Nucleus accumbens (tissue), 56 donors: ENCODE results near the gene SSX5.
"Not testable (repeated sequence)": the region's sequence is repeated elsewhere in the genome, so short reads cannot be mapped to it uniquely, and the experiment has no call there.

ENCODE experiments used
- DNase-seq, 56 donors: peaks; one replicate each; lab custom pipeline; 2025; lab: John Stamatoyannopoulos, UW

Gene SSX5, protein sequence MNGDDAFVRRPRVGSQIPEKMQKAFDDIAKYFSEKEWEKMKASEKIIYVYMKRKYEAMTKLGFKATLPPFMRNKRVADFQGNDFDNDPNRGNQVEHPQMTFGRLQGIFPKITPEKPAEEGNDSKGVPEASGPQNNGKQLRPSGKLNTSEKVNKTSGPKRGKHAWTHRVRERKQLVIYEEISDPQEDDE

DNA sequence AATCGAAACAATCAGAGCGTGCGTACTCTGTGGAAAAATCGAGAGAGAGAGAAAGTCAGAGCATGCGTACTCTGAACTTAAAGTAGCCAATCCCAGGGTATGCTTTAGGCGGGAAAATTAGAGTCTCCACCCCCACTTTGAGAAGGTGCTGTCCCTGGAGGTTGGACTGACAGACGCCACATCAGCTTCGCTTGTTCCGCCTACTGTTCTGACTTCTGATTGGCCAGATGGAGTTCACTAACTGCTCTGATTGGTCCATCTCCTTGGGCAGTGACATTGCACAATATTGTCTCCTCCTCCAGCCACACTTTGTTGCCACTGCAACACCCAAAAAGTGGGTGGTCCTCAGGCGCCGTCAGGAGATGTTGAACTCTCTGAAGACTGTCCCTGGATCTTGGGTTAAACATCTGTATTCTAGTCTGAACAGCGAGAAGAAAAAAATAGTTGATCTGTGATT lies at the start of gene SSX5:
Gene SSX5, minus strand, starts transcription at position 51 of the 457 bp plus-strand sequence. CDS start 1,437 bp downstream, outside the sequence.
- no peak for DNase-seq

DNA sequence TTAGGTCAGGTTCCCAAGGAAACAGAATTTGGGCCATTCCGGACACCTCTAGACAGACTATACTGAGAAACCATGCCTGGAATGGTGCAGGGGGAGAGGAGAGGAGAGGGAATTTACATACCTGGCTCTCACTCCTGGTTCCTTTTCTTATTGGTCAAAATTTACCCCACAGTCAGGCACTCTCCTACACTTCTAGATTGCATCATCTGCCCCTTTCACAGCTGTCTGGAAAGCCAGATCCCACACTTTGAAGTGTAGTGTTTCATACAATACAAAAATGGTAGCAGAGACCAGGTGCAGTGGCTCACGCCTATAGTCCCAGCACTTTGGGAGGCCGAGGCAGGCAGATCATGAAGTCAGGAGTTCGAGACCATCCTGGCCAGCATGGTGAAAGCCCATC lies 27.6 kb upstream of the SSX5 start:
- DNase-seq = not testable (repeated sequence)

DNA sequence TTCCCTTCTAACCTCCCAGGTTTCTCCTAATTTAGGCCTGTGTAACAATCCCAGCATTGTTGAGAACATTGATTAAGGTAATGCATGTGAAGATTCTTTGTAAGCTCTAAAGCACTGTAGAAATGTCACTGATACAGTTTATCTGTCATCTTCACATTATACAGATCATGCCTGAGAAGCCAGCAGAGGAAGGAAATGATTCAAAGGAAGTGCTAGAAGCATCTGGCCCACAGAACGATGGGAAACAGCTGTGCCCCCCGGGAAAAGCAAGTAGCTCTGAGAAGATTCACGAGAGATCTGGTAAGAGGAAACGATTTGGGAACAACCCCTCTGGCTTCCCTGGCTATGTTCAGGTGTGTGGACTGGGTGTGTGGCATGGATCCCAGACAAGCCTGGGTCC lies 17.7 kb upstream of the SSX5 start:
- DNase-seq = not testable (repeated sequence)

DNA sequence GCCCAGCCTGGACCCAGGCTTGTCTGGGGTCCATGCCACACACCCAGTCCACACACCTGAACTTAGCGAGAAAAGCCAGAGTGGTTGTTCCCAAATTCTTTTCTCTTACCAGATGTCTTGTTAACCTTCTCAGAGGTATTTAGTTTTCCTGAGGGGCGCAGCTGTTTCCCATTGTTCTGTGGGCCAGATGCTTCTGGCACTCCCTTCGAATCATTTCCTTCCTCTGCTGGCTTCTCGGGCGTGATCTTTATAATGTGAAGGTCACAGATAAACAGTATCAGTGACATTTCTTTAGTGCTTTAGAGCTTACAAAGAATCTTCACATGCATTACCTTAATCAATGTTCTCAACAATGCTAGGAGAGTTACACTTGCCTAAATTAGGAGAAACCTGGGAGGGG lies 6.6 kb downstream of the SSX5 start:
- not testable (repeated sequence) for DNase-seq

DNA sequence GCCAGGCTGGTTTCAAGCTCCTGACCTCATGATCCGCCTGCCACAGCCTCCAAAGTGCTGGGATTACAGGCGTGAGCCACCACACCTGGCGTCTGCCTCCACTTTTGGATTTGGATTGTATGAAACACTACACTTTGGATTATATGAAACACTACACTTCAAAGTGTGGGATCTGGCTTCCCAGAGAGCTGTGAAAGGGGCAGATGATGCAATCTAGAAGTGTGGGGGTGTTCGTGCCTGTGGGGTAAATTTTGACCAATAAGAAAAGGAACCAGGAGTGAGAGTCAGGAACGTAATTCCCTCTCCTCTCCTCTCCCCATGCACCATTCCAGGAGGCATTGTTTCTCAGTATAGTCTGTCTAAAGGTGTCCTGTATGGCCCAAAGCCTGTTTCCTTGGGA lies 14.7 kb downstream of the SSX5 start:
- DNase-seq = not testable (repeated sequence)

DNA sequence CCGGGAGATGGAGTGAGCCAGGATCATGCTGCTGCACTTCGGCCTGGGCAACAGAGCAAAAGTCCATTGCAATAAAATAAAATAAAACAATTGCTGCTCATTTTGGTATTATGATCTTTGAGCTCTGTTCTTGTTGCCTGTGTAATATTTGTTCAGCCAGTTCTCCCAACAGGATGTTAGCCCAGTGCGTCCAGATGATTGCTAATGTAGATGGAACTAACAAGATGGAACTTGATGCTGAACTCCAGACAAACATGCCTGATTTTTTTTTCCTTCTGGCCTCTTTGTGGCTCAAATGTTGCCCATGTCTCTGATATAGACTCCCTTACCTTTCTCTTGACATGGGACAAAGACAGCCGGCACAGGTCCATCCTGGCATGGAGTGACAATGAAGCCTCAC lies 15.8 kb downstream of the SSX5 start:
- DNase-seq = no peak

DNA sequence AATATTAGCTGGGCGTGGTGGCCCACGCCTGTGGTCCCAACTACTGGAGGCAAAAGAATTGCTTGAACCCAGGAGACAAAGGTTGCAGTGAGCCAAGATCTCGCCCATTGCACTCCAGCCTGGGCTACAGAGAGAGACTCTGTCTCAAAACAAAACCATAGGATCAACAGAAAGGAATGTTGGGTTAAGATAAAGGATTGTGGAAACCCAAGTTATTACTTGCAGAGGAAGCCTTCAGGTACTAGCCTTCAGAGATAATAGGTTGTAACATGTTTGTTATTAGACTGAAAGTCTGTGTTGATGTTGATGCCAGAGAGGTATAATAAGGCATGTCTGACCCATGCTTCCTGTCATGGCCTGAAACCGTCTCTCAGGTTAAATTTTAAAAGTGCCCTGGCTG lies 16.9 kb downstream of the SSX5 start:
- no peak for DNase-seq

DNA sequence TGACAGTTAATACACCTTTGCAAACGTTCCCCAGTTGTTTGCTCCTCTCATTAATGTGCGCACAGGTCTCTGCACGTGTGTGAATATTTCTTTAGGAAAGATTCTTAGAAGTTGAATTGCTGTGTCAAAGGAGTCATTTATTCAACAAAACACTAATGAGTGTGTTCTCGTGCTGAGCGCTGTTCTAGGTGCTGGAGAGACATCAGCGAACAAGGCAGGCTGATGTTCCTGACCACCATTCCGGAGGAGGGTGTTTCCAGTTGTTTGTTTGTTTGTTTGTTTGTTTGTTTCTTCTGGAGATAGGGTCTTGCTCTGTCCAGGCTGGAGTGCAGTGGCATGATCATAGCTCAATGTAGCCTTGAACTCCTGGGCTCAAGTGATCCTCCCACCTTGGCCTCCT lies 30.3 kb downstream of the SSX5 start:
- DNase-seq = not testable (repeated sequence)

DNA sequence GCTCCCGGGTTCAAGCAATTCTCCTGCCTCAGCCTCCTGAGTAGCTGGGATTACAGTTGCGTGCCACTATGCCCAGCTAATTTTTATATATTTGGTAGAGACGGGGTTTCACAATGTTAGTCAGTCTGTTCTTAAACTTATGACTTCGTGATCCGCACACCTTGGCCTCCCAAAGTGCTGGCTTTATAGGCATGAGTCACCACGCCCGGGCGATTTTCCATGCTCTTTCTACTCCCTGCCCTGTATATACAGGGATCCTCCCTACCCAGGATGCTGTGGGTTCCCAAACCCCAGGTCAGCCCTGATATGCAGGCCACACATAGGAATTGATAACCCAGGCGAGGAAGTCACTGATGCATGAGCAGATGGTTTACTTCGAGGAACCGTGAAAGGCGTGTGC lies 31.4 kb downstream of the SSX5 start:
- DNase-seq = no peak

DNA sequence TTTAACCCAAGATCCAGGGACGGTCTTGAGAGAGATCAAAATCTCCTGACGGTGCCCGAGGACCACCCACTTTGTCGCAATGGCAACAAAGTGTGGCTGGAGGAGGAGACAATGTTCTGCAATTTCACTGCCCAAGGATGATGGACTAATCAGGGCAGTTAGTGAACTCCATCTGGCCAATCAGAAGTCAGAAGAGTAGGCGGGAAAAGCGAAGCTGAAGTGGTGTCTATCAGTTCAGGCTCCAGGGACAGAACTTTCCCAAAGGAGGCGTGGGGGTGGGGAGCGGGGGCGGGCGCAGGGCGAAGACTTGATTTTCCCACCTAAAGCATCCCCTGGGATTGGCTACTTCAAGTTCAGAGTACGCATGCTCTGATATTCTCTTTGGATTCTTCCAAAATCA lies 40.6 kb downstream of the SSX5 start:
- no peak for DNase-seq

DNA sequence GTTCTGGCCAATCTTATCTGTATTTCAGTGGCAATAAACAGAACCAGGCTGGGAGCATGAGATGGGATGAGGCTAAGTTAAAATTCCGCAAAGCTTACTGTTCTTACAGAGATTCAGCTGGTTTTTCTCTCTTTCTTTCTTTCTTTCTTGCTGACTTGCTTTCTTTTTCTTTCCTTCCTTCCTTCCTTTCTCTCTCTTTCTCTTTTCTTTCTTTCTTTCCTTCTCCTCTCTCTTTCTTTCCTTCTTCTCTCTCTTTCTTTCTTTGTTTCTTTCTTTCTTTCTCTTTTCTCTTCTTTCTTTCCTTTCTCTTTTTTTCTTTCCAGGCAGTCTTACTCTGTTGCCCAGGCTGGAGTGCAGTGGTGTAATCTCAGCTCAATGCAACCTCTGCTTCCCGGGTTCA lies 41.8 kb downstream of the SSX5 start:
- DNase-seq = no peak

DNA sequence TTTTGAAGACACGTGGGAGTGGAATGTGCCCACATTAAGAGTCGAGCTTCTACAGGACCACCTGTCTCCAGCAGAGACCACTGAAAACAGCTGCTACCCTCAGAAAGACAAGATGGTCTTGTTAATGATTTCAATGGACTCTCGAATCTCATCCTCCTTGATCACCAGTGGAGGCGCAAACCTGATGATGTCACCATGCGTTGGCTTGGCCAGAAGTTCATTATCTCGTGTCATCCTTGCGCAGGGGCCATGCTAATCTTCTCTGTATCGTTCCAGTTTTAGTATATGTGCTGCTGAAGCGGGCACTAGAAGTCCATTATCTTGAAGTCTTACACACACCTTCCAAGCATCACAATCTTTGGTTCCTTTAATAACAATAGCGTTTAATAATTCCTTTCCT lies 42.8 kb downstream of the SSX5 start:
- no peak for DNase-seq

DNA sequence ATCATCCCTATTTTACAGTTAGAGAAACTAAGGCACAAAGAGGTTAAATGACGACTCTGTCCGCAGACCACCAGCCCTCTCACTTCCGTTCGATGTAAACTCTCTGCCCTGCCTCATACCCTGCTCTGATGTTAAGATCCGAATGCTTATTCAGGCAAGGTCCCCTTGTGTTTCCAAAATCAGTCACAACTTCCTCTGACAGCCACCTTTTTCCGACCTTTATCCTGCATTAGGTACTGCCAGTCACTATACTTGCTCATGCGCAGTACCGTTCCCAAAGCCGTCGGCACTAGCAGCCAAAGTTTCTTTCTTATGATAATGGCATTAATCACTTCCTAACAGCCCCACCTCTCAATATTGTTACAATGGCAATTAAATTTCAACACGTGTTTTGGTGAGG lies 53.9 kb downstream of the SSX5 start:
- not testable (repeated sequence) for DNase-seq

DNA sequence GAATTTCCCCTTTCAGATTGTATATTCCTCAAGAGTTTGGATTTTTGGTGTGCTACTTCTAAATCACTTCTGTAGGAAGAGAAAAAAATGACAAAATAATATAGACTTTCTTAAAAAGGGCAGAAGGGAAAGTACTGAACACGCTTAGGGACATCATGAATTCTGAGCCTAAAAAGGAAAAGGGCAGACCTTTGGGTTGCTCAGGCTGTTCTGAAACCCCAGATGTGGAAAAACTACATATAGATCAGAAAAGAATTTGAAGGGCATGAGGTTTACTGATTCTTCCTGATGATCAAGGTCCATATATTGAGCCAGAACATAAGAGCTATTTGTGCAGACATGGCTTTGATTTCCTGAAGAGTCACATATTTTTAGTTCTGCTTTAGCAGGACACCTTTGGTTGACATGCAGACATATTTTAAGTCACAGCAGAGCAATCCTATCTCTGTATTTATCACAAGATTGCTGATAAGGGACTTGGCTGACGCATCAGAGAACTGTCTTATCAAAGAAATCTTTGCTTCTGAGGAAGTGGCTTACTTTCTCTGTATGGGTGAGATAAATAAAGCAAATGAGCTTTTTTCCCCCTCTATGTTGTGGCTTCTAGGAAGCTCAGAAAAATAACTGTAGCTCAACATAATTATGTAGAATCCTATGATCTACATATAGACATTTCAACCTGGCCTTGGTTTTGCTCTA lies 54.6 kb downstream of the SSX5 start:
- not testable (repeated sequence) for DNase-seq

DNA sequence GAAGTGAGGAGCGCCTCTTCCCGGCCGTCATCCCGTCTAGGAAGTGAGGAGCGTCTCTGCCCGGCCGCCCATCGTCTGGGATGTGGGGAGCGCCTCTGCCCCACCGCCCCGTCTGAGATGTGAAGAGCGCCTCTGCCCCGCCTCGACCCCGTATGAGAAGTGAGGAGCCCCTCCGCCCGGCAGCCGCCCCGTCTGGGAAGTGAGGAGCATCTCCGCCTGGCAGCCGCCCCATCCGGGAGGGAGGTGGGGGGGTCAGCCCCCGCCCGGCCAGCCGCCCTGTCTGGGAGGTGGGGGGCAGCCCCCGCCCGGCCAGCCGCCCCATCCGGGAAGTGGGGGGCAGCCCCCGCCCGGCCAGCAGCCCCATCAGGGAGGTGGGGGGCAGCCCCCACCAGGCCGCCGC lies 57.5 kb downstream of the SSX5 start:
- not testable (repeated sequence) for DNase-seq
